ENCODE data around the gene RRAS2. TPM values are rescaled to one million over a fixed set of nuclear protein-coding genes. Genes with fewer than 3 reads are reported as not detected.
A peak's percentile ranks its signal among the peaks of the same experiment; 100 is the strongest.

The RRAS2 gene
- total RNA-seq, 1 donor from 2014 or later, result 82.4 TPM

DNA sequence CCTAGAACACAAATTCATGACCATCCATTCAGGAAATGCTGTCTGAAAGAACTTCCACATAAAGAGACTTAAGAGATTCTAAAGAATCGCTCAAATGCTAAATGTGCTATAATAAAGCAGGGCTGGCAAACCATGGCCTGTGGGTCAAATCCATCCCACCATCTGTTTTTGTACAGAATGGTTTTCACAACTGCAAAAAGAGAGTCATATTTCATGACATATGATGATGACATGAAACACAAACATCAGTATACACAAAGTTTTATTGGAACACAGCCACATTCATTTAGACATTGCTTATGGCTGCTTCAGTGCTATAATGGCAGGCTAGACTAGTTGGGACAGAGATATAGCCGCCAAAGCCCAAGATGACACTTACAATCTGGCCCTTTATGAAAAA, 85.1 kb downstream of the RRAS2 start:
- Mint-ChIP-seq H3K9me3 (no peaks in the 10 kb centered on the region), H3K4me3 (no peak overlapping the region), H3K27ac (peak overlapping the region; percentile 8), H3K36me3 (ENCODE audit: low read depth) (peaks cover 34% of the 10 kb centered on the region), H3K4me1 (ENCODE audit: low read depth) (peaks cover 31% of the 10 kb centered on the region), H3K27me3 (ENCODE audit: insufficient read depth) (no peaks in the 10 kb centered on the region)
- intact Hi-C loops (cut with micrococcal nuclease), result no loop called here
- DNase-seq (ENCODE audit: low spot score), result no peak

- peak overlapping the region; percentile 87 for H3K27ac Mint-ChIP-seq
- no peaks in the 10 kb centered on the region for H3K9me3 Mint-ChIP-seq
- H3K4me3 Mint-ChIP-seq, result peak overlapping the region; percentile 61
- H3K36me3 Mint-ChIP-seq (ENCODE audit: low read depth), result peaks cover 41% of the 10 kb centered on the region
- peaks cover 25% of the 10 kb centered on the region for H3K4me1 Mint-ChIP-seq (ENCODE audit: low read depth)
- DNase-seq (ENCODE audit: low spot score), result no peak
- H3K27me3 Mint-ChIP-seq (ENCODE audit: insufficient read depth), result no peaks in the 10 kb centered on the region
- intact Hi-C loops (cut with micrococcal nuclease), result no loop called here
Measured at GRCh38 chr11:14270690-14271542, 88.1 kb downstream of the RRAS2 start.

GRCh38 chr11:14269692-14270573, 89.0 kb downstream of the RRAS2 start:
- intact Hi-C loops (cut with micrococcal nuclease), result loop anchor here (10.0 kb wide), 1 partner anchor 805 kb away; the partner anchor contains the start of gene BTBD10

GRCh38 chr11:14267861-14268635, 90.9 kb downstream of the RRAS2 start:
- Mint-ChIP-seq H3K4me1 (ENCODE audit: low read depth) (peaks cover 25% of the 10 kb centered on the region), H3K27me3 (ENCODE audit: insufficient read depth) (no peaks in the 10 kb centered on the region), H3K36me3 (ENCODE audit: low read depth) (peaks cover 33% of the 10 kb centered on the region), H3K27ac (no peak overlapping the region), H3K4me3 (no peak overlapping the region), H3K9me3 (no peaks in the 10 kb centered on the region)
- no peak for DNase-seq (ENCODE audit: low spot score)
- intact Hi-C loops (cut with micrococcal nuclease), result loop anchor here (10.0 kb wide), 1 partner anchor 803 kb away; the partner anchor contains the start of gene BTBD10

More at GRCh38 chr11:14269692-14270573, 89.0 kb downstream of the RRAS2 start:
- Mint-ChIP-seq H3K4me1 (ENCODE audit: low read depth) (peaks cover 25% of the 10 kb centered on the region), H3K27me3 (ENCODE audit: insufficient read depth) (no peaks in the 10 kb centered on the region), H3K4me3 (no peak overlapping the region), H3K36me3 (ENCODE audit: low read depth) (peaks cover 42% of the 10 kb centered on the region), H3K27ac (no peak overlapping the region), H3K9me3 (no peaks in the 10 kb centered on the region)
- DNase-seq (ENCODE audit: low spot score), result no peak

DNA sequence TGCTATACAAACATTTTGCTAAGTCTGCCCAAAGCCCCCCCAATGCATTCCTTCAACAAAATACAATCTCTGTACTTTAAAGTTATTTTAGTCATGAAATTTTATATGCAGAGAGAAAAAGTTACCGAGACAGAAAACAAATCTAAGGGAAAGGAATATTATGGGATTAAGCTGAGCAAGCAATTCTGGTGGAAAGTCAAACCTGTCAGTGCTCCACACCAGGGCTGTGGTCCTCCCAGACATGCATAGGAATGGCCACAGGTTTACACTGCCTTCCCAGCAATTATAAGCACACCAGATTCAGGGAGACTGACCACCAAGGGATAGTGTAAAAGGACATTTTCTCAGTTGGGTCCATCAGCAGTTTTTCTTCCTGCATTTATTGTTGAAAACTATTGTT, 92.4 kb downstream of the RRAS2 start:
- no peaks in the 10 kb centered on the region for H3K9me3 Mint-ChIP-seq
- H3K4me1 Mint-ChIP-seq (ENCODE audit: low read depth), result peaks cover 16% of the 10 kb centered on the region
- no peaks in the 10 kb centered on the region for H3K27me3 Mint-ChIP-seq (ENCODE audit: insufficient read depth)
- no peak overlapping the region for H3K4me3 Mint-ChIP-seq
- no peak overlapping the region for H3K27ac Mint-ChIP-seq
- H3K36me3 Mint-ChIP-seq (ENCODE audit: low read depth), result peaks cover 26% of the 10 kb centered on the region
- intact Hi-C loops (cut with micrococcal nuclease), result loop anchor here (10.0 kb wide), 1 partner anchor 802 kb away; the partner anchor contains the start of gene BTBD10
- no peak for DNase-seq (ENCODE audit: low spot score)

- intact Hi-C loops (cut with micrococcal nuclease), result loop anchor here (10.0 kb wide), 1 partner anchor 800 kb away; the partner anchor contains the start of gene BTBD10
- H3K4me3 Mint-ChIP-seq, result no peak overlapping the region
- H3K27ac Mint-ChIP-seq, result no peak overlapping the region
Measured at GRCh38 chr11:14264966-14265365, 94.0 kb downstream of the RRAS2 start.

DNA sequence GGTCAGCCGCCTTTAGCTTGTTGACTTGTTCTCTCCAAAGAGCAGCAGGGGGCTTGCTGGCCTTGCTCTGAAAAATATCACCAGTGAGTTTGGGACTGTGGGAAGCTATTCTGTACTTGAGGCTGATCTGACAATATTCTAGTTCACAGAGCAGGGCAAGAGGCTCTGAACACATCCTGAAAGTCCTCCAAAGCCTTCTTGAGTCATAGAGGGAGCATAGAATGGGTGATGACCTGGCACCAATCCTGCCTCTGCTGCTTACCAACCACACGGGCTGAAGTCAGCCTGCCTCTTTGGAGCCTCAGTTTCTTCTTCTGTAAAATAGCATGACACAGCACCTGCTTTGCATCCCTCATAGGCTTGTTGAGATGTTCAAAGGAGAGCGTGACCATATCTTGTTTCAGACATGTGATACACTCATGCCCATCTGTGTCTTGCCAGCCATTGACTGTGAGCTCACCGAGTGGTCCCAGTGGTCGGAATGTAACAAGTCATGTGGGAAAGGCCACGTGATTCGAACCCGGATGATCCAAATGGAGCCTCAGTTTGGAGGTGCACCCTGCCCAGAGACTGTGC, 96.6 kb downstream of the RRAS2 start:
- no peak for DNase-seq (ENCODE audit: low spot score)
- no peaks in the 10 kb centered on the region for H3K4me1 Mint-ChIP-seq (ENCODE audit: low read depth)
- intact Hi-C loops (cut with micrococcal nuclease), result loop anchor here (10.0 kb wide), 1 partner anchor 798 kb away; the partner anchor contains the start of gene BTBD10
- H3K9me3 Mint-ChIP-seq, result no peaks in the 10 kb centered on the region
- H3K36me3 Mint-ChIP-seq (ENCODE audit: low read depth), result peaks cover 15% of the 10 kb centered on the region
- H3K4me3 Mint-ChIP-seq, result no peak overlapping the region
- no peak overlapping the region for H3K27ac Mint-ChIP-seq
- no peaks in the 10 kb centered on the region for H3K27me3 Mint-ChIP-seq (ENCODE audit: insufficient read depth)

More at GRCh38 chr11:14264966-14265365, 94.0 kb downstream of the RRAS2 start:
- no peaks in the 10 kb centered on the region for H3K4me1 Mint-ChIP-seq (ENCODE audit: low read depth)
- no peaks in the 10 kb centered on the region for H3K9me3 Mint-ChIP-seq
- H3K36me3 Mint-ChIP-seq (ENCODE audit: low read depth), result peaks cover 24% of the 10 kb centered on the region
- no peak for DNase-seq (ENCODE audit: low spot score)
- H3K27me3 Mint-ChIP-seq (ENCODE audit: insufficient read depth), result no peaks in the 10 kb centered on the region

DNA sequence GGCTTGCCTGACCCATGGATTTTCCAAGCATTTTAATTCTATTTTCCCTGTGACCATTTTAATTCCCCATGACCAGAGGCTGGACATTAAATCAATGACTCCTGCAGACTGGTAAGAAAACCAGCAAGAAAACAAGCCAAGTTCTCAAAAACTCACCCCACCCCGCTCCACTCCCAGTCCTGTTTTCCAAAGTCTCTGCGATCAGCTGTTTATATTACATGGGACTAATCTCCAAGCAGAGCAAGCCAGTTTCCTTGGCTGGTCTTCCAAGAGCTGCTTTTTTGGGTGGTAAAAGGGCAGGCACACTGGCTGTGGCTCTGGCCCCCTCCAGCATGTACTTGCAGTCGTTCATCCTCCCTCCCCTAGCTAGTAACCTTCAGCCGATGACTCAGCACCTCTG, 97.9 kb downstream of the RRAS2 start:
- Mint-ChIP-seq H3K36me3 (ENCODE audit: low read depth) (peaks cover 13% of the 10 kb centered on the region), H3K9me3 (no peaks in the 10 kb centered on the region), H3K27me3 (ENCODE audit: insufficient read depth) (no peaks in the 10 kb centered on the region), H3K4me1 (ENCODE audit: low read depth) (no peaks in the 10 kb centered on the region), H3K4me3 (no peak overlapping the region), H3K27ac (no peak overlapping the region)
- DNase-seq (ENCODE audit: low spot score), result no peak
- intact Hi-C loops (cut with micrococcal nuclease), result loop anchor here (10.0 kb wide), 1 partner anchor 796 kb away; the partner anchor contains the start of gene BTBD10

DNA sequence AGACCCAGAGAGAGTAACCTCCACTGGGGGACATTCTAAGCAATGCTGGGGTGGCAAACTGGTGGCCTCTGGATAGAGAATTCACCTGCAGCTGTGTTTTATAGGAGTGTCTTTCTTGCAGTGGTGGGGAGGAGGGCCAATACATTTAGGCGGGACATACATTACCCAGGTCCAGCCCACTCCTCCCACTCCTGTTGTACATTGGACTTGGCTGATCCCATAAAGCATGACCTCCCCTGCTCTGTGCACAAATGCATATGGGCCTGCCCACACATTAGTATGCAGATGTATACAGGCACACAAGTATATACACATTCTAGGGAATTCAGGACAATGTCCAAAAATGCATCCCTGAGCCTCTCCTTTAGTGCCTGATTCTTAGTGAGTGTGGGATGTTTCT, 99.1 kb downstream of the RRAS2 start:
- no peaks in the 10 kb centered on the region for H3K27me3 Mint-ChIP-seq (ENCODE audit: insufficient read depth)
- no peaks in the 10 kb centered on the region for H3K9me3 Mint-ChIP-seq
- intact Hi-C loops (cut with micrococcal nuclease), result loop anchor here (10.0 kb wide), 1 partner anchor 795 kb away; the partner anchor contains the start of gene BTBD10
- H3K27ac Mint-ChIP-seq, result no peak overlapping the region
- no peaks in the 10 kb centered on the region for H3K4me1 Mint-ChIP-seq (ENCODE audit: low read depth)
- H3K4me3 Mint-ChIP-seq, result no peak overlapping the region
- DNase-seq (ENCODE audit: low spot score), result no peak
- peaks cover 3% of the 10 kb centered on the region for H3K36me3 Mint-ChIP-seq (ENCODE audit: low read depth)

GRCh38 chr11:14259186-14259784, 99.7 kb downstream of the RRAS2 start:
- intact Hi-C loops (cut with micrococcal nuclease), result no loop called here
- Mint-ChIP-seq H3K27ac (no peak overlapping the region), H3K4me1 (ENCODE audit: low read depth) (no peaks in the 10 kb centered on the region), H3K36me3 (ENCODE audit: low read depth) (no peaks in the 10 kb centered on the region), H3K4me3 (no peak overlapping the region), H3K9me3 (no peaks in the 10 kb centered on the region), H3K27me3 (ENCODE audit: insufficient read depth) (no peaks in the 10 kb centered on the region)
- DNase-seq (ENCODE audit: low spot score), result no peak

DNA sequence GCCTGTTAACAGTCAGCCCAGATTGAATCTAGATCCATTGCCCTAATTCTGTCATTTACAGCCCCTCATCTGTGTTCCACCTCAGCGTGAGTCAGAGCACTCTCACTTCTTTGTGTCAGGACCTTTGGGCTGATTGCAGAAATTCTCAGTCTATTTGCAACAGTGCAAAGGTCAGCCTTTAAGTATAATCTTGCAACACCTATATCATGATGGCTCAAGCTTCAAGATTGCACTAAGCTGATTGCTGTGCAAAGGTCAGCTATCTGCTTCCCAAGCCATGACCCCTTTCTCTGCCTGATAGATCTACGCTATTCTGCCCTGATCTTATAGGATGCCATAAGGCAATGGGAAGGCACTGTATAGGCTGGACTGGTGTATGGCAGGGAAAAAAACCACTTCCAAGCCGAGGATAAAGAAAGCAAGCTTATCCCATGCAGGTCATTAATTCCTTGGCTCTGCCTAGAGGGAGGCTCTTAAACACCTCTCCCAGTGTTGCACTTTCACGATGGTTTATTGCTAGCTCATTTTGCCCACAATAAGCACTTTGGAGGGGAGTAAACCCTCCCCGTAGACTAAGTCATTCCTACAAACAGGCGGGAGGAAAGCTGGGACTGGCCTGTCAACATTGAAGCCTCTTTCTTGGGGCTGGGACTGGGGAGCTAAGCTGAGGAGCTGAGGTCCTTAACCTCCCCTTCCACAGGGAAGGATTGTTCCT, 100.6 kb downstream of the RRAS2 start:
- H3K27ac Mint-ChIP-seq, result no peak overlapping the region
- H3K9me3 Mint-ChIP-seq, result no peaks in the 10 kb centered on the region
- H3K36me3 Mint-ChIP-seq (ENCODE audit: low read depth), result no peaks in the 10 kb centered on the region
- H3K4me3 Mint-ChIP-seq, result no peak overlapping the region
- H3K27me3 Mint-ChIP-seq (ENCODE audit: insufficient read depth), result no peaks in the 10 kb centered on the region
- intact Hi-C loops (cut with micrococcal nuclease), result no loop called here
- H3K4me1 Mint-ChIP-seq (ENCODE audit: low read depth), result no peaks in the 10 kb centered on the region
- DNase-seq (ENCODE audit: low spot score), result no peak
